KMS-11 (cell line): ENCODE data around the gene KLRG1.

Experiments
- H2AFZ ChIP-seq: fragments of 200-600 bp; sonication (generic); 2 replicates; pipeline ENCODE4 v1.6.1; 2016; ENCODE audit warnings: antibody characterized with exemption, mixed run types, low read depth
- H3K27ac ChIP-seq: fragments of 200-600 bp; sonication (generic); 2 replicates; pipeline ENCODE4 v1.6.1; 2016; ENCODE audit warnings: mild to moderate bottlenecking, mixed run types
- H3K27me3 ChIP-seq: fragments of 200-600 bp; sonication (generic); 2 replicates; pipeline ENCODE4 v1.6.1; 2017; ENCODE audit warnings: mild to moderate bottlenecking, low read depth, mixed run types, moderate library complexity; ENCODE audit not compliant: insufficient read depth
- H3K36me3 ChIP-seq: fragments of 200-600 bp; sonication (generic); 2 replicates; pipeline ENCODE4 v1.6.1; 2017; ENCODE audit warnings: mild to moderate bottlenecking, mixed run types; ENCODE audit not compliant: insufficient read depth
- H3K4me1 ChIP-seq: fragments of 200-600 bp; sonication (generic); 2 replicates; pipeline ENCODE4 v1.6.1; 2016; ENCODE audit warnings: mild to moderate bottlenecking, low read depth, mixed run types; ENCODE audit not compliant: poor library complexity, severe bottlenecking
- H3K4me2 ChIP-seq: fragments of 200-600 bp; sonication (generic); 2 replicates; pipeline ENCODE4 v1.7.0; 2016; ENCODE audit warnings: mild to moderate bottlenecking, mixed run types
- H3K4me3 ChIP-seq: fragments of 200-600 bp; sonication (generic); IDR thresholded peaks from 2 replicates; pipeline ENCODE4 v1.6.1; 2017; ENCODE audit warnings: low read depth, low read length, mixed read lengths; ENCODE audit not compliant: insufficient read depth
- H3K79me2 ChIP-seq: fragments of 200-600 bp; sonication (generic); 2 replicates; pipeline ENCODE4 v1.6.1; 2016; ENCODE audit warnings: low read depth, mixed run types; ENCODE audit not compliant: insufficient read depth
- H3K9ac ChIP-seq: fragments of 200-600 bp; sonication (generic); 2 replicates; pipeline ENCODE4 v1.6.1; 2016; ENCODE audit warnings: mild to moderate bottlenecking, mixed run types
- H4K20me1 ChIP-seq: fragments of 200-600 bp; sonication (generic); 2 replicates; pipeline ENCODE4 v1.6.1; 2016; ENCODE audit warnings: mild to moderate bottlenecking, mixed run types; ENCODE audit not compliant: insufficient read depth
- CTCF ChIP-seq: fragments of 200-600 bp; sonication (generic); conservative IDR thresholded peaks from 2 replicates; pipeline ENCODE4 v1.6.1; 2017; ENCODE audit warnings: low read depth, mild to moderate bottlenecking, antibody characterized with exemption, low read length, moderate library complexity, mixed read lengths

KLRG1 gene

GRCh38 chr12:9022592-9022991 lies 33.2 kb downstream of the KLRG1 start:
- H3K4me1 ChIP-seq, result no peaks in the 10 kb centered on the region
- H3K4me2 ChIP-seq, result no peak overlapping the region
- H4K20me1 ChIP-seq, result no peaks in the 10 kb centered on the region
- no peak overlapping the region for H2AFZ ChIP-seq
- no peaks in the 10 kb centered on the region for H3K79me2 ChIP-seq
- no peak for TF ChIP-seq CTCF
- H3K36me3 ChIP-seq, result no peaks in the 10 kb centered on the region
- no peak overlapping the region for H3K27ac ChIP-seq
- no peak overlapping the region for H3K4me3 ChIP-seq
- H3K9ac ChIP-seq, result no peak overlapping the region
- no peaks in the 10 kb centered on the region for H3K27me3 ChIP-seq

GRCh38 chr12:9024512-9024911 lies 35.2 kb downstream of the KLRG1 start:
- Histone ChIP-seq H3K9ac (no peak overlapping the region), H3K79me2 (no peaks in the 10 kb centered on the region), H4K20me1 (no peaks in the 10 kb centered on the region), H3K27ac (no peak overlapping the region), H3K36me3 (no peaks in the 10 kb centered on the region), H2AFZ (no peak overlapping the region), H3K4me3 (no peak overlapping the region), H3K4me2 (no peak overlapping the region), H3K27me3 (no peaks in the 10 kb centered on the region), H3K4me1 (no peaks in the 10 kb centered on the region)
- TF ChIP-seq CTCF, result no peak

- Histone ChIP-seq H3K4me3 (no peak overlapping the region), H3K36me3 (no peaks in the 10 kb centered on the region), H3K79me2 (no peaks in the 10 kb centered on the region), H4K20me1 (no peaks in the 10 kb centered on the region), H3K27ac (no peak overlapping the region), H3K4me1 (no peaks in the 10 kb centered on the region), H2AFZ (no peak overlapping the region), H3K4me2 (no peak overlapping the region), H3K27me3 (no peaks in the 10 kb centered on the region), H3K9ac (no peak overlapping the region)
- TF ChIP-seq CTCF, result no peak
These were observed 38.1 kb downstream of the KLRG1 start for GRCh38 chr12:9027161-9028059.

GRCh38 chr12:9030776-9031175 lies 41.4 kb downstream of the KLRG1 start:
- Histone ChIP-seq H3K4me1 (no peaks in the 10 kb centered on the region), H4K20me1 (no peaks in the 10 kb centered on the region), H3K9ac (no peak overlapping the region), H3K4me2 (no peak overlapping the region), H3K4me3 (no peak overlapping the region), H3K79me2 (no peaks in the 10 kb centered on the region), H3K27me3 (no peaks in the 10 kb centered on the region), H2AFZ (no peak overlapping the region), H3K27ac (no peak overlapping the region), H3K36me3 (no peaks in the 10 kb centered on the region)
- no peak for TF ChIP-seq CTCF
